Calu3 (cell line): ENCODE data around the gene DDX25. TPM values are rescaled to one million over a fixed set of nuclear protein-coding genes. Genes with fewer than 3 reads are reported as not detected.

Experiments
- BruUV-seq: library from RNA; stranded (reverse); fragments of 400-500 nt; replicated peaks from 2 replicates; lab custom pipeline; 2021; lab: Mats Ljungman, UMichigan
- CTCF ChIA-PET: fragments of 300-600 bp; sonication (Branson Sonifier 250); formaldehyde crosslinking; loops from one replicate; lab custom pipeline; 2022; ENCODE audit warnings: antibody characterized with exemption; lab: Charles Lee
- DNase-seq: peaks from one replicate; pipeline ENCODE4 v3.0.0; 2022
- H3K27ac Mint-ChIP-seq: one replicate; pipeline ENCODE4 v1.8.0; 2022; ENCODE audit warnings: mixed read lengths; ENCODE audit not compliant: unreplicated experiment
- H3K27me3 Mint-ChIP-seq: one replicate; pipeline ENCODE4 v1.8.0; 2022; ENCODE audit warnings: mixed read lengths; ENCODE audit not compliant: unreplicated experiment
- H3K36me3 Mint-ChIP-seq: one replicate; pipeline ENCODE4 v1.8.0; 2022; ENCODE audit warnings: mild to moderate bottlenecking, moderate library complexity, mixed read lengths; ENCODE audit not compliant: insufficient read depth, unreplicated experiment
- H3K4me1 Mint-ChIP-seq: one replicate; pipeline ENCODE4 v1.8.0; 2022; ENCODE audit warnings: mild to moderate bottlenecking, low read depth, mixed read lengths; ENCODE audit not compliant: unreplicated experiment
- H3K4me3 Mint-ChIP-seq: one replicate; pipeline ENCODE4 v1.8.0; 2022; ENCODE audit warnings: mild to moderate bottlenecking, low read depth, moderate library complexity, mixed read lengths; ENCODE audit not compliant: unreplicated experiment
- H3K9me3 Mint-ChIP-seq: one replicate; pipeline ENCODE4 v1.8.0; 2022; ENCODE audit warnings: low read depth, mixed read lengths; ENCODE audit not compliant: unreplicated experiment
- intact Hi-C: fragments of 100-400 bp; cut with micrococcal nuclease; formaldehyde crosslinking; loops from one replicate; pipeline ENCODE4 v1.10.0; 2022; ENCODE audit not compliant: unreplicated experiment
- total RNA-seq: library from RNA; stranded (reverse); gene quantifications from 2 replicates; pipeline ENCODE4 v1.2.3, GENCODE V29; 2022
- TF ChIP-seq, protein P1 (sequence below): fragments of 200-600 bp; IDR thresholded peaks from one replicate; pipeline ENCODE4 v1.8.0; 2022; ENCODE audit warnings: antibody characterized with exemption; ENCODE audit not compliant: unreplicated experiment

Gene DDX25
- total RNA-seq, 1 experiment from 2014 or later, result not detected

DNA sequence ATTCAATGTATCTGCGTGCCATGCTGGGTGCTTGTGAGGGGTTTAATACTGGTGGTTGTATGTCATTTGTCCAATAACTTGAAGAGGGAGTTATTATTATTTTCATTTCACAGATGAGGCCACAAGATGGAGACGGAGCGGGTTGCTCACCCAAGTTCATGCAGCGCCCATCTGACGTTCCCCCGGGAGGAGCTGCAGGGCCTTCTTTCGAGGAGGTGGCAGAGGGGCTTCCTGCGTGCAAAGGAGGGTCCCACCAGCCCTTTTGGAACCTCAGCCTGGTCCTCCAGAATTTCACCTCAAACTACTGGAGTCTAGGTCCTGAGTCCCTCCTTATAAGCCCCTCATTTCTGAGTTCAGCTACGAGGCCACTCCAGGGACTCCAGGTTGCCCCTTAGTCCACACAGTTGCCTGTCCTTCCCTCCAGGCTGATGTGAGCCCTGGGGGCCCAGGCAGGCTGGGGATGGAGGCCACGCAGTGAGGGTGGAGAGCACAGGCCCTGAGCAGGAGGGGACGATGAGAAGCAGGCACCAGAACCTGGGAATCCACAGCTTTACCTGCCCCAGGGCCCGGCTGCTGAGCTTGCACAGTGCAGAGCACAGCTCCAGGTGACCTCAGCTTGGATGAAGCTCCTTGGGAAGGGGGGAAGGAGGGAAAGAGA is 38.6 kb downstream of the DDX25 start:
- Mint-ChIP-seq H3K4me1 (peaks cover 6% of the 10 kb centered on the region), H3K36me3 (no peaks in the 10 kb centered on the region), H3K27me3 (peaks cover 12% of the 10 kb centered on the region), H3K27ac (no peak overlapping the region), H3K4me3 (no peak overlapping the region), H3K9me3 (no peaks in the 10 kb centered on the region)
- intact Hi-C loops, result loop anchor here (5.0 kb wide), 2 partner anchors 119 to 174 kb away; partner anchors contain the start of gene CDON
- TF ChIP-seq, protein P1, sequence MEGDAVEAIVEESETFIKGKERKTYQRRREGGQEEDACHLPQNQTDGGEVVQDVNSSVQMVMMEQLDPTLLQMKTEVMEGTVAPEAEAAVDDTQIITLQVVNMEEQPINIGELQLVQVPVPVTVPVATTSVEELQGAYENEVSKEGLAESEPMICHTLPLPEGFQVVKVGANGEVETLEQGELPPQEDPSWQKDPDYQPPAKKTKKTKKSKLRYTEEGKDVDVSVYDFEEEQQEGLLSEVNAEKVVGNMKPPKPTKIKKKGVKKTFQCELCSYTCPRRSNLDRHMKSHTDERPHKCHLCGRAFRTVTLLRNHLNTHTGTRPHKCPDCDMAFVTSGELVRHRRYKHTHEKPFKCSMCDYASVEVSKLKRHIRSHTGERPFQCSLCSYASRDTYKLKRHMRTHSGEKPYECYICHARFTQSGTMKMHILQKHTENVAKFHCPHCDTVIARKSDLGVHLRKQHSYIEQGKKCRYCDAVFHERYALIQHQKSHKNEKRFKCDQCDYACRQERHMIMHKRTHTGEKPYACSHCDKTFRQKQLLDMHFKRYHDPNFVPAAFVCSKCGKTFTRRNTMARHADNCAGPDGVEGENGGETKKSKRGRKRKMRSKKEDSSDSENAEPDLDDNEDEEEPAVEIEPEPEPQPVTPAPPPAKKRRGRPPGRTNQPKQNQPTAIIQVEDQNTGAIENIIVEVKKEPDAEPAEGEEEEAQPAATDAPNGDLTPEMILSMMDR, result no peak
- no TSS peak for BruUV-seq
- DNase-seq, result no peak
- CTCF ChIA-PET, result interaction anchor here (1.1 to 1.6 kb wide), 3 partner anchors 119 to 251 kb away, joined by 3 to 9 read pairs (median 3); no protein-coding TSS in a partner anchor

GRCh38 chr11:125943661-125944349 is 39.5 kb downstream of the DDX25 start:
- no peaks in the 10 kb centered on the region for H3K9me3 Mint-ChIP-seq
- CTCF ChIA-PET, result interaction anchor here (1.1 kb wide), 1 partner anchor 250 kb away, joined by 3 read pairs; no protein-coding TSS in a partner anchor
- TF ChIP-seq, protein P1, result no peak
- no peak for DNase-seq
- H3K27me3 Mint-ChIP-seq, result peaks cover 12% of the 10 kb centered on the region
- H3K4me1 Mint-ChIP-seq, result peaks cover 6% of the 10 kb centered on the region
- intact Hi-C loops, result loop anchor here (5.0 kb wide), 2 partner anchors 118 to 173 kb away; partner anchors contain the start of gene CDON
- no peak overlapping the region for H3K4me3 Mint-ChIP-seq
- no peaks in the 10 kb centered on the region for H3K36me3 Mint-ChIP-seq
- no peak overlapping the region for H3K27ac Mint-ChIP-seq
- no TSS peak for BruUV-seq

DNA sequence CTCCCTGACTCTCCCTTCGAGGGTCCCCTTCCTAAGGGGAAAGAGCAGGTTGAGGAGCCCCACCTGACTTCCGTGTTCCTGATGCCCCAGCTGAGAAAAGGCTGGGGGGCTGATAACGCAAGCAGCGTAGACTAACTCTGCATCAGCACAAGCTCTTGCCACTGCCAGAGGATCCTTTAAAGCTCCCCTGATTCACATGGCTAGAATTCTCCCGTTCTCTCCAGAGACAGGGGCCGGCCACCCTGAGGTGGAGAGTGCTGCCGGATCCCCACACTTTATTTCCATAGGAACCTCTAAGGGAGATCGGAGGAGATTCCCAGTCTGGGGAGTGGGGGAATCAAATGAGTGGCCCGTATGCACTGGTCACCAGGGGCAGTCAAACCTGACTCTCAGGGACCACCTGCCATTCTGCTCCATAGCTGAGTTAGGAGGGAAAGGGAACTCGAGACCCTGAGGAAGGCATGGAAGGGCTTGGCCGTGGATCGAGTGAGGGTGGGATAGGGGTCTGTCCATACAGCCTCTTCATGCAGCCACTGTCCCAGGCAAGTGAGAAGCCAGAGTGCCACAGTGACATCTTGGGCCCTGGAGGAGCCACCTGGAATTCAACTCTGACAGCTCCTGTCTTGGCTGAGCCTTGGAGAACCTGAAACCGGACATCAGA is 40.2 kb downstream of the DDX25 start:
- no peak overlapping the region for H3K4me3 Mint-ChIP-seq
- TF ChIP-seq, protein P1, result no peak
- intact Hi-C loops, result loop anchor here (5.0 kb wide), 2 partner anchors 118 to 173 kb away; partner anchors contain the start of gene CDON

GRCh38 chr11:125945011-125945796 is 40.9 kb downstream of the DDX25 start:
- Mint-ChIP-seq H3K9me3 (no peaks in the 10 kb centered on the region), H3K4me1 (peaks cover 6% of the 10 kb centered on the region), H3K27me3 (peaks cover 12% of the 10 kb centered on the region), H3K36me3 (no peaks in the 10 kb centered on the region), H3K27ac (no peak overlapping the region), H3K4me3 (no peak overlapping the region)
- TF ChIP-seq, protein P1, result no peak
- CTCF ChIA-PET, result no interaction called here
- no TSS peak for BruUV-seq
- intact Hi-C loops, result no loop called here
- no peak for DNase-seq

More for the DNA sequence above, 40.2 kb downstream of the DDX25 start:
- no peak for DNase-seq
- H3K4me1 Mint-ChIP-seq, result peaks cover 6% of the 10 kb centered on the region
- H3K9me3 Mint-ChIP-seq, result no peaks in the 10 kb centered on the region
- peaks cover 12% of the 10 kb centered on the region for H3K27me3 Mint-ChIP-seq
- H3K36me3 Mint-ChIP-seq, result no peaks in the 10 kb centered on the region
- CTCF ChIA-PET, result no interaction called here
- H3K27ac Mint-ChIP-seq, result no peak overlapping the region
- BruUV-seq, result no TSS peak
